GM18507 (cell line): ENCODE data around the gene JKAMP.

Experiments used
- DNase-seq: peaks from one replicate; pipeline ENCODE4 v3.0.0; 2011; ENCODE audit warnings: low read depth; ENCODE audit not compliant: insufficient read length; ENCODE audit errors: extremely low spot score
- FAIRE-seq: peaks from 2 replicates; lab custom pipeline; 2011; peaks lifted over from hg19 to GRCh38; lab: Jason Lieb, UNC

JKAMP gene

GRCh38 chr14:59532419-59532818 is 48.1 kb downstream of the JKAMP start:
- FAIRE-seq (no peak), DNase-seq (no peak)

GRCh38 chr14:59534361-59534987 is 50.2 kb downstream of the JKAMP start:
- DNase-seq (no peak), FAIRE-seq (no peak)

- DNase-seq (no peak), FAIRE-seq (no peak)
These were observed 53.2 kb downstream of the JKAMP start for GRCh38 chr14:59537476-59537875.

GRCh38 chr14:59538936-59539335 is 54.6 kb downstream of the JKAMP start:
- DNase-seq (no peak), FAIRE-seq (no peak)

GRCh38 chr14:59540852-59541251 is 56.5 kb downstream of the JKAMP start:
- no peak for DNase-seq
- no peak for FAIRE-seq

- DNase-seq (no peak), FAIRE-seq (no peak)
These were observed 57.4 kb downstream of the JKAMP start for GRCh38 chr14:59541731-59542130.

- FAIRE-seq (no peak), DNase-seq (no peak)
These were observed 59.6 kb downstream of the JKAMP start for GRCh38 chr14:59543873-59544272.

- no peak for DNase-seq
- FAIRE-seq = no peak
These were observed 63.0 kb downstream of the JKAMP start for GRCh38 chr14:59547310-59547709.
